GM12878 (cell line): ENCODE results near the gene SPATA16. TPM values are rescaled to one million over a fixed set of nuclear protein-coding genes. Genes with fewer than 3 reads are reported as not detected.

Source experiments
- ATAC-seq: fragments of 200-7000 bp; cut with Tn5 transposase; 3 replicates; pipeline ENCODE4 v1.9.1; 2020; ENCODE audit warnings: mild to moderate bottlenecking, moderate library complexity
- BruUV-seq: library from RNA; stranded (reverse); fragments of 400-500 nt; replicated peaks from 2 replicates; lab custom pipeline; 2021; lab: Mats Ljungman, UMichigan
- CTCF ChIA-PET: fragments of 300-600 bp; sonication (Branson Sonifier 250); formaldehyde crosslinking; extraction: SDS; loops from one replicate; lab custom pipeline; 2021; ENCODE audit warnings: inconsistent platforms; lab: Yijun Ruan, JAX
- POLR2A ChIA-PET: fragments of 350-600 bp; formaldehyde crosslinking; extraction: SDS; loops from one replicate; lab custom pipeline; 2021; ENCODE audit warnings: inconsistent platforms; lab: Charles Lee
- RAD21 ChIA-PET: fragments of 300-600 bp; sonication (Branson Sonifier 250); formaldehyde crosslinking; loops from one replicate; lab custom pipeline; 2023; ENCODE audit warnings: antibody characterized with exemption; ENCODE audit not compliant: unreplicated experiment; lab: Charles Lee
- SMC1A ChIA-PET: fragments of 300-600 bp; sonication (Branson Sonifier 250); formaldehyde crosslinking; loops from one replicate; lab custom pipeline; 2023; ENCODE audit not compliant: unreplicated experiment, uncharacterized antibody; lab: Charles Lee
- DNase-seq: peaks from one replicate; pipeline ENCODE4 v3.0.0-alpha.2; 2011; ENCODE audit warnings: low read depth, low spot score
- FAIRE-seq: peaks from 3 replicates; lab custom pipeline; 2011; peaks lifted over from hg19 to GRCh38; lab: Jason Lieb, UNC
- H2AFZ ChIP-seq: 2 replicates; pipeline ENCODE4 v1.6.0; 2011; ENCODE audit warnings: low read depth, low read length, control low read depth; ENCODE audit not compliant: control insufficient read depth
- H3K27ac ChIP-seq: 2 replicates; pipeline ENCODE4 v1.5.1; 2011; ENCODE audit warnings: control low read depth; ENCODE audit not compliant: control insufficient read depth, insufficient read depth
- H3K27me3 ChIP-seq, 2 experiments: replicated peaks in 1 of 2; 2 replicates each; pipeline versions ENCODE4 v1.6.0 to v1.6.1; 2011; ENCODE audit warnings: low read length in 1 of 2; ENCODE audit not compliant: control insufficient read depth in 2 of 2, insufficient read depth in 2 of 2
- H3K36me3 ChIP-seq, 2 experiments: 2 replicates each; pipeline ENCODE4 v1.5.1; 2011; ENCODE audit warnings: low read length in 1 of 2; ENCODE audit not compliant: control insufficient read depth in 2 of 2, insufficient read depth in 2 of 2
- H3K4me1 ChIP-seq: 2 replicates; pipeline ENCODE4 v1.6.1; 2011; ENCODE audit warnings: mild to moderate bottlenecking, low read length, moderate library complexity, mixed read lengths; ENCODE audit not compliant: control insufficient read depth, insufficient read depth
- H3K4me2 ChIP-seq: 2 replicates; pipeline ENCODE4 v1.6.0; 2011; ENCODE audit warnings: control low read depth; ENCODE audit not compliant: control insufficient read depth, insufficient read depth
- H3K4me3 ChIP-seq: fragments of 200-600 bp; sonication (generic); 2 replicates; pipeline ENCODE4 v1.5.1; 2016
- H3K79me2 ChIP-seq: 2 replicates; pipeline ENCODE4 v1.6.0; 2011; ENCODE audit warnings: low read length; ENCODE audit not compliant: control insufficient read depth, insufficient read depth
- H3K9ac ChIP-seq: 2 replicates; pipeline ENCODE4 v1.8.0; 2011; ENCODE audit warnings: low read length, control low read depth, mixed read lengths; ENCODE audit not compliant: control insufficient read depth, insufficient read depth
- H3K9me3 ChIP-seq: replicated peaks from 3 replicates; pipeline ENCODE4 v1.5.1; 2011; ENCODE audit warnings: mild to moderate bottlenecking, low read length; ENCODE audit not compliant: control insufficient read depth, insufficient read depth
- H4K20me1 ChIP-seq: 2 replicates; pipeline ENCODE4 v1.6.0; 2011; ENCODE audit not compliant: control insufficient read depth, insufficient read depth
- CBX5 ChIP-seq: sonication (generic); IDR thresholded peaks from 2 replicates; pipeline ENCODE4 v1.6.1; 2016; ENCODE audit warnings: low read depth, moderate library complexity, mild to moderate bottlenecking, inconsistent platforms
- DPF2 ChIP-seq: fragments of 450-650 bp; IDR thresholded peaks from 2 replicates; pipeline ENCODE4 v1.6.1; 2017; ENCODE audit warnings: mild to moderate bottlenecking
- NR2C1 ChIP-seq: fragments of 450-650 bp; IDR thresholded peaks from 2 replicates; pipeline ENCODE4 v1.6.1; 2017; ENCODE audit warnings: antibody characterized with exemption, mild to moderate bottlenecking, moderate library complexity
- POLR2AphosphoS2 ChIP-seq: IDR thresholded peaks from 2 replicates; pipeline ENCODE4 v1.6.1; 2011; ENCODE audit warnings: low read depth, mild to moderate bottlenecking, low read length, improper control_type of control experiment, moderate library complexity
- RAD51 ChIP-seq: fragments of 450-650 bp; IDR thresholded peaks from 2 replicates; pipeline ENCODE4 v1.6.1; 2016; ENCODE audit warnings: moderate library complexity, mild to moderate bottlenecking, inconsistent platforms
- RCOR1 ChIP-seq: conservative IDR thresholded peaks from 2 replicates; pipeline ENCODE4 v1.6.1; 2012; ENCODE audit warnings: low read depth, low read length, improper control_type of control experiment
- RELA ChIP-seq: fragments of 450-650 bp; IDR thresholded peaks from 2 replicates; pipeline ENCODE4 v1.8.0; 2014; ENCODE audit warnings: borderline replicate concordance; ENCODE audit not compliant: partially characterized antibody
- SMC3 ChIP-seq: IDR thresholded peaks from 2 replicates; pipeline ENCODE4 v1.6.1; 2011; ENCODE audit warnings: low read length, improper control_type of control experiment, borderline replicate concordance
- TCF7 ChIP-seq: IDR thresholded peaks from 2 replicates; pipeline ENCODE4 v1.6.1; 2014; ENCODE audit warnings: antibody characterized with exemption, borderline replicate concordance
- ZNF207 ChIP-seq: fragments of 450-650 bp; IDR thresholded peaks from 2 replicates; pipeline ENCODE4 v1.6.1; 2014; ENCODE audit warnings: antibody characterized with exemption, mild to moderate bottlenecking, borderline replicate concordance
- ZNF274 ChIP-seq: IDR thresholded peaks from one replicate; pipeline ENCODE4 v1.8.0; 2011; ENCODE audit not compliant: insufficient read length, insufficient read depth
- ZNF384 ChIP-seq: IDR thresholded peaks from 2 replicates; pipeline ENCODE4 v1.6.1; 2012; ENCODE audit warnings: low read depth, mild to moderate bottlenecking, low read length, improper control_type of control experiment, borderline replicate concordance
- WGBS: methylation state at CpG from one replicate; pipeline ENCODE4 v1.1.6; 2016; ENCODE audit warnings: low lambda C conversion rate; ENCODE audit not compliant: insufficient replicate concordance, insufficient coverage; ENCODE audit errors: missing lambda C conversion rate; 5-methylcytosine and 5-hydroxymethylcytosine counted together
- in situ Hi-C: fragments of 300-500 bp; cut with MboI; formaldehyde crosslinking; loops from 9 replicates; pipeline ENCODE4 v1.14.3; 2018; ENCODE audit warnings: mixed read lengths
- intact Hi-C: fragments of 100-400 bp; cut with micrococcal nuclease; formaldehyde crosslinking; loops from one replicate; pipeline ENCODE4 v1.14.2; 2022; ENCODE audit not compliant: unreplicated experiment
- polyA plus RNA-seq, 11 experiments: library from polyadenylated mRNA; depleted of rRNA in 4 of 11; unstranded in 6 of 11; stranded (reverse) in 5 of 11; fragments of >200 nt; fragmentation: Nextera tagmentation in 4 of 11; fragmentation: Illumina TruSeq in 1 of 11; extraction: Ambion mirVana in 4 of 11; extraction: Trizol in 1 of 11; gene quantifications; 1 replicate in 1 of 11; 2 replicates in 10 of 11; pipeline versions ENCODE4 v1.2.1 to v1.2.3, GENCODE V29; 2011 to 2016; ENCODE audit warnings: inconsistent platforms in 2 of 11, missing spikeins in 2 of 11, low read depth in 1 of 11
- total RNA-seq, 4 experiments: library from RNA; depleted of rRNA in 3 of 4; stranded (reverse); fragments of >200 nt in 3 of 4; fragmentation: Illumina TruSeq in 1 of 4; extraction: Trizol in 1 of 4; gene quantifications; 2 replicates each; pipeline versions ENCODE4 v1.2.1 to v1.2.3, GENCODE V29; 2013 to 2021
- TF ChIP-seq, protein P1 (sequence below): fragments of 450-650 bp; IDR thresholded peaks from 2 replicates; pipeline ENCODE4 v1.6.1; 2017; ENCODE audit warnings: mild to moderate bottlenecking
- TF ChIP-seq, protein P2 (sequence below): IDR thresholded peaks from 2 replicates; pipeline ENCODE4 v1.6.1; 2012; ENCODE audit warnings: improper control_type of control experiment, low read depth, low read length; ENCODE audit not compliant: insufficient replicate concordance
- TF ChIP-seq, protein P3 (sequence below): IDR thresholded peaks from 2 replicates; pipeline ENCODE4 v1.6.1; 2012; ENCODE audit warnings: low read depth, low read length, improper control_type of control experiment

The SPATA16 gene
- total and polyA plus RNA-seq, 10 of the 15 experiments (the other 5 are each of a cell fraction or from before 2014, with no cell fraction given): 0.04 TPM; not detected in 9

DNA sequence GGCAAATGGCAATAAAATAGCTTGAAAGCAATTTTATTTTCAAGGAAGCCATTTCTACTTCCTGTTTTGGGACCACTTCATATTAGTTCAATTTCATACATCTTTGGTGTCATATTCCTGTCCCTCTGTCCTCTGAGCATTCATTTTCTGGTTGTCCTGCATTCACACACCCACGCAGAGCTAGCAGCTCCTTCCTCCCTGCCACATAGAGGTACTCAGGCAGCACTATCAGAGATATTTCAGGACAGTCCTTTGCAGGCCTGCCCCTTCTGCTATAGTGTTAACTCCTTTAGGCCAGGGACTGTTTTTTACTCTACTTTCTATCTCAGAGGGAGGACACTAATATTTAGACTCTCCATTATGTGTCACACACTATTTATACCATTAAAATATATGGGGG is 258.5 kb downstream of the SPATA16 start:
- H3K79me2 ChIP-seq: no peaks in the 10 kb centered on the region
- DNase-seq: no peak
- SMC1A ChIA-PET: no interaction called here
- H3K4me1 ChIP-seq: no peaks in the 10 kb centered on the region
- H3K27me3 ChIP-seq: no peaks in the 10 kb centered on the region
- RAD21 ChIA-PET: no interaction called here
- H3K4me3 ChIP-seq: no peak overlapping the region
- H3K9me3 ChIP-seq: no peaks in the 10 kb centered on the region
- in situ Hi-C loops (no loop called here), intact Hi-C loops (no loop called here)
- no peak overlapping the region for H3K27ac ChIP-seq
- BruUV-seq: no TSS peak
- WGBS: 0% methylated on average over 1 of the region's 1 CpG
- H4K20me1 ChIP-seq: no peaks in the 10 kb centered on the region
- FAIRE-seq: no peak
- H2AFZ ChIP-seq: no peak overlapping the region
- TF ChIP-seq SMC3 (no peak), RCOR1 (no peak), ZNF274 (no peak), ZNF384 (no peak), DPF2 (no peak), ZNF207 (no peak), RAD51 (no peak), POLR2AphosphoS2 (no peak), CBX5 (no peak), RELA (no peak), TCF7 (no peak), NR2C1 (no peak)
- TF ChIP-seq, protein P1, sequence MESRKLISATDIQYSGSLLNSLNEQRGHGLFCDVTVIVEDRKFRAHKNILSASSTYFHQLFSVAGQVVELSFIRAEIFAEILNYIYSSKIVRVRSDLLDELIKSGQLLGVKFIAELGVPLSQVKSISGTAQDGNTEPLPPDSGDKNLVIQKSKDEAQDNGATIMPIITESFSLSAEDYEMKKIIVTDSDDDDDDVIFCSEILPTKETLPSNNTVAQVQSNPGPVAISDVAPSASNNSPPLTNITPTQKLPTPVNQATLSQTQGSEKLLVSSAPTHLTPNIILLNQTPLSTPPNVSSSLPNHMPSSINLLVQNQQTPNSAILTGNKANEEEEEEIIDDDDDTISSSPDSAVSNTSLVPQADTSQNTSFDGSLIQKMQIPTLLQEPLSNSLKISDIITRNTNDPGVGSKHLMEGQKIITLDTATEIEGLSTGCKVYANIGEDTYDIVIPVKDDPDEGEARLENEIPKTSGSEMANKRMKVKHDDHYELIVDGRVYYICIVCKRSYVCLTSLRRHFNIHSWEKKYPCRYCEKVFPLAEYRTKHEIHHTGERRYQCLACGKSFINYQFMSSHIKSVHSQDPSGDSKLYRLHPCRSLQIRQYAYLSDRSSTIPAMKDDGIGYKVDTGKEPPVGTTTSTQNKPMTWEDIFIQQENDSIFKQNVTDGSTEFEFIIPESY: no peak
- TF ChIP-seq, protein P2, sequence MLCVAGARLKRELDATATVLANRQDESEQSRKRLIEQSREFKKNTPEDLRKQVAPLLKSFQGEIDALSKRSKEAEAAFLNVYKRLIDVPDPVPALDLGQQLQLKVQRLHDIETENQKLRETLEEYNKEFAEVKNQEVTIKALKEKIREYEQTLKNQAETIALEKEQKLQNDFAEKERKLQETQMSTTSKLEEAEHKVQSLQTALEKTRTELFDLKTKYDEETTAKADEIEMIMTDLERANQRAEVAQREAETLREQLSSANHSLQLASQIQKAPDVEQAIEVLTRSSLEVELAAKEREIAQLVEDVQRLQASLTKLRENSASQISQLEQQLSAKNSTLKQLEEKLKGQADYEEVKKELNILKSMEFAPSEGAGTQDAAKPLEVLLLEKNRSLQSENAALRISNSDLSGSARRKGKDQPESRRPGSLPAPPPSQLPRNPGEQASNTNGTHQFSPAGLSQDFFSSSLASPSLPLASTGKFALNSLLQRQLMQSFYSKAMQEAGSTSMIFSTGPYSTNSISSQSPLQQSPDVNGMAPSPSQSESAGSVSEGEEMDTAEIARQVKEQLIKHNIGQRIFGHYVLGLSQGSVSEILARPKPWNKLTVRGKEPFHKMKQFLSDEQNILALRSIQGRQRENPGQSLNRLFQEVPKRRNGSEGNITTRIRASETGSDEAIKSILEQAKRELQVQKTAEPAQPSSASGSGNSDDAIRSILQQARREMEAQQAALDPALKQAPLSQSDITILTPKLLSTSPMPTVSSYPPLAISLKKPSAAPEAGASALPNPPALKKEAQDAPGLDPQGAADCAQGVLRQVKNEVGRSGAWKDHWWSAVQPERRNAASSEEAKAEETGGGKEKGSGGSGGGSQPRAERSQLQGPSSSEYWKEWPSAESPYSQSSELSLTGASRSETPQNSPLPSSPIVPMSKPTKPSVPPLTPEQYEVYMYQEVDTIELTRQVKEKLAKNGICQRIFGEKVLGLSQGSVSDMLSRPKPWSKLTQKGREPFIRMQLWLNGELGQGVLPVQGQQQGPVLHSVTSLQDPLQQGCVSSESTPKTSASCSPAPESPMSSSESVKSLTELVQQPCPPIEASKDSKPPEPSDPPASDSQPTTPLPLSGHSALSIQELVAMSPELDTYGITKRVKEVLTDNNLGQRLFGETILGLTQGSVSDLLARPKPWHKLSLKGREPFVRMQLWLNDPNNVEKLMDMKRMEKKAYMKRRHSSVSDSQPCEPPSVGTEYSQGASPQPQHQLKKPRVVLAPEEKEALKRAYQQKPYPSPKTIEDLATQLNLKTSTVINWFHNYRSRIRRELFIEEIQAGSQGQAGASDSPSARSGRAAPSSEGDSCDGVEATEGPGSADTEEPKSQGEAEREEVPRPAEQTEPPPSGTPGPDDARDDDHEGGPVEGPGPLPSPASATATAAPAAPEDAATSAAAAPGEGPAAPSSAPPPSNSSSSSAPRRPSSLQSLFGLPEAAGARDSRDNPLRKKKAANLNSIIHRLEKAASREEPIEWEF: no peak
- TF ChIP-seq, protein P3, sequence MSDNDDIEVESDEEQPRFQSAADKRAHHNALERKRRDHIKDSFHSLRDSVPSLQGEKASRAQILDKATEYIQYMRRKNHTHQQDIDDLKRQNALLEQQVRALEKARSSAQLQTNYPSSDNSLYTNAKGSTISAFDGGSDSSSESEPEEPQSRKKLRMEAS: no peak
- TF ChIP-seq, all 136 proteins: peak for 0
- no peak for ATAC-seq
- Histone ChIP-seq H3K4me2 (no peak overlapping the region), H3K9ac (no peak overlapping the region), H3K36me3 (no peaks in the 10 kb centered on the region)
- ChIA-PET POLR2A (no interaction called here), CTCF (no interaction called here)
